GM21367 (cell line): ENCODE data around the gene CPM.
"Not testable (repeated sequence)": the region's sequence is repeated elsewhere in the genome, so short reads cannot be mapped to it uniquely, and the experiment has no call there.

Experiments used
- ATAC-seq: cut with Tn5 transposase; IDR thresholded peaks from one replicate; pipeline ENCODE4 v1.9.1; 2021; ENCODE audit not compliant: unreplicated experiment

The CPM gene

GRCh38 chr12:68880660-68881325 is 52.2 kb downstream of the CPM start:
- no peak for ATAC-seq

GRCh38 chr12:68878846-68879245 is 54.1 kb downstream of the CPM start:
- ATAC-seq = no peak

- no peak for ATAC-seq
Measured at GRCh38 chr12:68878283-68878682, 54.7 kb downstream of the CPM start.

GRCh38 chr12:68877583-68877982 is 55.4 kb downstream of the CPM start:
- ATAC-seq = no peak

DNA sequence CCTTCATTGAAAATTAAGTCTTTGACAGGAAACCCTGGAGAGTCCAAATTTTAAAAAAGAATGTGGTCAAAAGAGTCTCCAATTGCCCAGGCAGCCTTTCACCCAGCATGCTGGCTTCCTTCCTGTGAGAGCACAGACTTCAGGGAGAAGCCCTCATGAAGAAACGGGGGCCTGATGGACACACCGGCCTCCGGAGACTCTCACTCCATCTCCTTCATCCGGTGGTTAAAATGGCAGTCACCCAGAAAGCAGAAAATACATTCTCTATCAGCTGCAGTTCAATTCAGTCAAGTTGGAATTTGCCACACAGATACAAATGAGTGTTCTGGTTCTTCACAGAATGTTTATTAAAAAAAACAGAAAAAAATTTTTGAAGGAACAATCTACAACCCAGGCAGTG is 56.5 kb downstream of the CPM start:
- no peak for ATAC-seq

DNA sequence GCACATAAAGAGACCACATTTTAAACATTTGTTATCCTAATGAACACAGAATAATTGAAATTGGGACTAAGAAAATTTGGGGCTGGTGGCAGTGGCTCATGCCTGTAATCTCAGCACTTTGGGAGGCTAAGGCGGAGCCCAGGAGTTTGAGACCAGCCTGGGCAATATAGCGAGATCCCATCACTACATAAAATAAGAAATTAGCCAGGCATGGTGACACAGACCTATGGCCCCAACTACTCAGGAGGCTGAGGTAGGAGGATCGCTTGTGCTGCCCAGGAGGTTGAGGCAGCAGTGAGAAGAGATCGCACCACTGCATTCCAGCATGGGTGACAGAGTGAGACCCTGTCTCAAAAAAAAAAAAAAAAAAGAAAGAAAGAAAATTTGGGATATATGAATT is 59.7 kb downstream of the CPM start:
- no peak for ATAC-seq

DNA sequence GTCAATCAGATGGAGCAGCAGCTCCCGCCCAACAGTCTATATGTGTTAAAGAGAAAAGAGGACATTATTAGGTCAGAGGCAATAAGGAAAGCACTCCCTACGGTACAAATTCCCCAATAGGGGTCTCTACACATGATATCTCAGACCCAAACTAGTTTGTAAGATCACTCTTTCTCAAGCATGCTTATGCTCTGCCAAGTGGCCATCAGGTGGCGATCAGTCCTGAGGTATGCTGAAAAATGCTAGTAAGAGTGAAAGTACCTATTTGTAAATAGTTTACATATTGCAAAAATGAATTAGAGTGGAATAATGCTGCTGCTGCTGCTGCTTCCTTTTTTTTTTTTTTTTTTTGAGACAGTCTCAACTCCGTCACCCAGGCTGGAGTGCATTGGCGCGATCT is 61.0 kb downstream of the CPM start:
- no peak for ATAC-seq

- no peak for ATAC-seq
Measured at GRCh38 chr12:68871396-68871795, 61.6 kb downstream of the CPM start.

DNA sequence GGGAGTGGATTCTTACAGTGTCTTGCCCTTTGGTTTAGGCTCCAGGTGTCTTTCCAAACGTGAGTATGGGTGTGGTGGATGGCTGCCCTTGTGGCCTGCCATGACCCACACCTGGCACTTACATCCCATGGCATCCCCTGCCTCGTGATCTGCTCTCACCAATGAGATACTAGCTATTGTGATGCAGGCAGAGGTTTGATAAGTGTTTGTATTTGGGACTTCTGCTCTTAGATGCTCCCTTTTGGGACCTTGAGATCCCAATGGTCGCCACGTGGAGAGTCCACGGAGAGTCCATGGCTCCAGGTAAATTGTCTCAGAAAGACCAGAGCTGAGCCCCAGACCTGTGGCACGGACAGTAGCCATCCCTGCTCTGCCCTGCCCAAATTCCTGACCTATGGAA is 62.5 kb downstream of the CPM start:
- no peak for ATAC-seq

GRCh38 chr12:68870011-68870410 is 63.0 kb downstream of the CPM start:
- ATAC-seq = no peak

- no peak for ATAC-seq
Measured at GRCh38 chr12:68868043-68868790, 64.8 kb downstream of the CPM start.

- ATAC-seq = no peak
Measured at GRCh38 chr12:68867606-68868005, 65.4 kb downstream of the CPM start.

- no peak for ATAC-seq
Measured at GRCh38 chr12:68866950-68867349, 66.0 kb downstream of the CPM start.

- ATAC-seq = no peak
Measured at GRCh38 chr12:68865399-68866164, 67.4 kb downstream of the CPM start.

DNA sequence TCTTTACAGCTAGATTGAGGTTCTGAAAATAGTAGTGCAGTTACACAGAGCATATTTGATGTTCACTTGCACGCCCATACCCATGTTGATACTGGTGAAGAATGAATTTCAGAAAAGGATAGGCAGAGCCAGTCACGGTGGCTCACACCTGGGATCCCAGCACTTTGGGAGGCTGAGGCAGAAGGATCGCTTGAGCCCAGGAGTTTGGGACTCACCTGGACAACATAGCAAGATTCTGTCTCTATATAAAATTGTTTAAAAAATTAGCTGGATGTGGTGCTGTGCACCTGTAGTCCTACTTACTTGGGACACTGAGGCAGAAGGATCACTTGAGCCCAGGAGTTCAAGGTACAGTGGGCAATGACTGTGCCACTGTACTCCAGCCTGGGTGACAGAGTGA is 68.4 kb downstream of the CPM start:
- no peak for ATAC-seq

GRCh38 chr12:68863886-68864454 is 69.0 kb downstream of the CPM start:
- ATAC-seq = not testable (repeated sequence)

GRCh38 chr12:68863109-68863770 is 69.7 kb downstream of the CPM start:
- no peak for ATAC-seq

- ATAC-seq = no peak
Measured at GRCh38 chr12:68861890-68862289, 71.1 kb downstream of the CPM start.

DNA sequence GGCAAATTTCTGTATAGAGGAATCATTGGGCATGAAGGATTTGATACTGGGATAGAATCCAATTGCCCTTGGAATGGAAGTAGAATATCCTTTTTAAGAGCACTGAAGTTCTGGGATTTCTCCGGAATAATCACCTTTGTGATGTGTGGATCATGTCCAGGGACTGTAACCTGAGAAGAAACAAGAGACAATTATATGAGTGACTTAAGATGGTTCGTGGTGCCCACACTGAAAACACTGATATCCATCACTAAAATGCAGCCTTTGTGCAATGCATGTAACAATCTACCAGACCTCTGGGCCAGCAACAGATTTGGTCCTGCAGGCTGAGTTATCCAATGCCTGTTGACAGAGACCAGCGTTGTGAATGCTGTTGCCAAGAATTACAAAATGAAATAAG is 76.5 kb downstream of the CPM start:
- ATAC-seq = no peak

DNA sequence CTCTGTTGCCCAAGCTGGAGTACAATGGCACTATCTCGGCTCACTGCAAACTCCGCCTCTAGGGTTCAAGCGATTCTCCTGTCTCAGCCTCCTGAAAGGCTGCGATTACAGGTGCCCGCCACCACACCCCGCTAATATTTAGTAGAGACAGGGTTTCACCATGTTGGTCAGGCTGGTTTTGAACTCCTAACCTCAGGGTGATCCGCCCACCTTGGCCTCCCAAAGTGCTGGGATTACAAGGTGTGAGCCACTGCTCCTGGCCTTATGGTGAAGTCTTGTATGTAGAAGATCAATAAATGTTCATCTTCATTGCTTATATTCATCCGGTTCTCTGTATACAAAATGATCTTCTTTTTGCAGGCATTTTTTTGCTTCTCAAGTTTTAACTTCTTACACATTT is 77.2 kb downstream of the CPM start:
- ATAC-seq = no peak

DNA sequence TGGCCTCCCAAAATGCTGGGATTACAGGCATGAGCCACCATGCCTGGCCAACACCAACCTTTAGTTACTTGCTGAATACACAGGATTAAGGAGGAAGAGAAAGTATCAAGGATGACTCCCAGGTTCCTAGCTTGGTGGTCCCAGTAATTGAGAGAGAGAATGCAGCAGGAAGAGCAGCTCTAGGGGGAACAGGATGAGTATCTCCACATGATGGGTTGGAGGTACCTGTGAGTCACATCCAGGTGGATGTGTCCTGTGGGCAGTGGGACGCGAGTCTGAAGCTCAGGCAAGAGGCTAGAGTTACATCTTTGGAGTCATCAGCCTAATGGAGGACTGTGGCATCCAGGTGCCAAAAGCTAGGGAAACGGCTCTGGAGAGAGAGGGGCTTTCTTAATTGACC is 77.9 kb downstream of the CPM start:
- ATAC-seq = no peak
